Putamen (tissue), 1 donor: Measurements from ENCODE around the gene EML4.

Experiments
- DNase-seq: peaks from one replicate; pipeline ENCODE4 v3.0.0-alpha.2; 2016; ENCODE audit warnings: low spot score

Gene EML4

DNA sequence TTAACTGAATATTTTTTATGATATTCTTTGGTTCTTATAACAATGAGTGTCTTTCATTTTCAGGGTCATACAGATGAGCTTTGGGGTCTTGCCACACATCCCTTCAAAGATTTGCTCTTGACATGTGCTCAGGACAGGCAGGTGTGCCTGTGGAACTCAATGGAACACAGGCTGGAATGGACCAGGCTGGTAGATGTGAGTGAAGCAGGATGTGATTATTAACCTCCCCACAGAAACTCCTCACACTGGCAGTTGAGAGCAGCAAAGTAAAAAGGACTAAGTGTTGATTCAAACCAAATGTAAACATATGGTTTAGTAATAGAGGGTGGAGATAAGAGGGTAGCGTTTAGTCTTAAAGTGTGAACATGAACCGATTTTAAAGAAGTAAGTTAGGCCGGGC, 134.1 kb downstream of the EML4 start:
- no peak for DNase-seq

DNA sequence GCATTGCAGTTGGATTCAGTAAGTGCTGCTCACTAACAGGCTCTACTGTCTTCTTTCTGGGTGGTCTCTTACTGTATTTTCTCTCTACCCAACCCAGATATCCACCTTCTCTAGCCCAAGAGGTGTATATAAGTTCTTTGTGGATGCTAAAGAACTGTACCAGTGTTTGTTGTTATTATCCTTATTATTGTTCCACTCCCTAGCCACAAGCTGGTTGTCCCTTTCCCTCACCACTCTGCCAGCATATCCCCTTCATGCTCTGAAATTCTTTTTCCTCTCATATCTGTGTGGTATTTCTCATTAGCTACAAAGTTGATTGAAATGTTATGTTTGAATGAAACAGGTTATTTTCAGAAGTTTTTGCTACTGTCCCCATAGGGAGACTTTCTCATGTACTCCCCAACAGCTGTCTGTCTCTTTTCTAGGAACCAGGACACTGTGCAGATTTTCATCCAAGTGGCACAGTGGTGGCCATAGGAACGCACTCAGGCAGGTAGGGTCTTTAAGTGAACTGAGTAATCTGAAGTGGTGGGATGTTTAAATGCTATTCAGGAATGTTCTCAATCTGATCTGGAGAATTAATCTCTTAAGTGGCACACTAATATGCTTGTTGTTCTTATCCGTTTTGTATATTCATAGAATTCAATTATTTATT, 135.0 kb downstream of the EML4 start:
- DNase-seq: no peak

DNA sequence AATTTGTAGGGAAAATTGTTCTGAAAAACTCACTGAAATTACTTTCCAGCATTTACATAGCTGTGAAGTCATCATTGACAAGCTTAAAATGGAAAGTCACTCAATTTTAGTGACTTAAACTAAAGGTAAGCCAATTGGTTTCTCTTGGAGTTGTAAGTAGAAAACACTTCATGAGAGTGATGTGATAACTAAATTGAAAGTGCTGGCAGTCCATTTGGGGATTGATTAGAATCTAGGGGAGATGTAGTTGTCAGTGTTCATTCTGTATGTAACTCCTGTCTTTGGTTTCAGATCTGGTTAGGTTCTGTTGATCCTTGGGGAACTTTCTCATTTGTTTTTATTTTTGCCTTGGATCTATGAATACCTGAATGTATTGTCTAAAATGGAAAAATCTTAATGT, 138.0 kb downstream of the EML4 start:
- DNase-seq: no peak

DNA sequence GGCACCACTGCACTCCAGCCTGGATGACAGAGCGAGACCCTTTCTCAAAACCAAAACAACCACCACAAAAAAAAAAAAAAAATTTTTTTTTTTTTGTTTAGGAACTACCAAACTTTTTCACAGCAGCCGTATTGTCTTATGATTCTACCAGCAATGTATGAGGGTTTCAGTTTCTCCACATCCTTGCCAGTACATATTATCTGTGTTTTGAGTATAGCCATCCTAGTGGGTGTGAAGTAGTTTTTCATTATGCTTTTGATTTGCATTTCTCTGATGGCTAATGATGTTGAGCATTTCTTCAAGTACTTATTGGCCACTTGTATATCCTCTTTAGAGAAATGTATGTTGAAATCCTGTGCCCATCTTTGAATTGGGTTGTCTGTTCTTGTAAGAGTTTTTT, 140.2 kb downstream of the EML4 start:
- DNase-seq: no peak

DNA sequence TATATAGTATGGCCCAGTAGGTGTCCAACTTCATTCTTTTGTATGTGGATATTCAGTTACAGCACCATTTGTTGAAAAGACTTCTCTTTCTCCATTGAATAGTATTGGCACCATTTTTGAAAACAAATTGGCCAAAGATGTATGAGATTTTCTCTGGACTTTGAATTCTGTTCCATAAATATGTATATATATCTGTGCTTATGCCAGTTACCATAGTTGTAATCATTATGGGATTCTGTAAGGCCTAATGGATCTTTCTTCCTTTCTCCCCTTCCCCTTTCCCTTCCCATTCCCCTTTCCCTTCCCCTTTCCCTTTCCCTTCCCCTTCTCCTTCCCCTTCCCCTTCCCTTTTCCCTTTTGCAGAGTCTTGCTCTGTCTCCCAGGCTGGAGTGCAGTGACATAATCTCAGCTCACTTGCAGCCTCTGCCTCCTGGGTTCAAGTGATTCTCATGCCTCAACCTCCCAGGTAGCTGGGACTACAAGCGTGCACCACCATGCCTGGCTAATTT, 140.9 kb downstream of the EML4 start:
- no peak for DNase-seq

DNA sequence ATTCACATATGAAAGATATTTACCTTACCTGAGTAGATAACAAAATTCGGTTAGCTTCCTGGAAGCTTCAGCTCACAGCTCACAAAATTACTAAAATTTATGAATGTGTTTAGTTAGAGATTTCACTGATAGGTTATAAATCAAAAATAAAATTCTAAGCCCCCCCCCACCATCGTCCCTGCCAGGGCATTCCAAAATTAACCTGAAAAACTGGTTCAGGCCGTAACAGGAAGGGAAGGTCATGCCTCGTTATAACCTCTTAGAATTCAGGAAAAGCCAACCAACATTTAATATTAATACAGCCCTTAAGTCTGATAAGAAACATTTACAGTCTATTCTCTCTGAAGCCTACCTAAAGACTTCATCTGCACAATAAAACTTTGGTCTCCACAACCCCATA, 143.0 kb downstream of the EML4 start:
- no peak for DNase-seq

DNA sequence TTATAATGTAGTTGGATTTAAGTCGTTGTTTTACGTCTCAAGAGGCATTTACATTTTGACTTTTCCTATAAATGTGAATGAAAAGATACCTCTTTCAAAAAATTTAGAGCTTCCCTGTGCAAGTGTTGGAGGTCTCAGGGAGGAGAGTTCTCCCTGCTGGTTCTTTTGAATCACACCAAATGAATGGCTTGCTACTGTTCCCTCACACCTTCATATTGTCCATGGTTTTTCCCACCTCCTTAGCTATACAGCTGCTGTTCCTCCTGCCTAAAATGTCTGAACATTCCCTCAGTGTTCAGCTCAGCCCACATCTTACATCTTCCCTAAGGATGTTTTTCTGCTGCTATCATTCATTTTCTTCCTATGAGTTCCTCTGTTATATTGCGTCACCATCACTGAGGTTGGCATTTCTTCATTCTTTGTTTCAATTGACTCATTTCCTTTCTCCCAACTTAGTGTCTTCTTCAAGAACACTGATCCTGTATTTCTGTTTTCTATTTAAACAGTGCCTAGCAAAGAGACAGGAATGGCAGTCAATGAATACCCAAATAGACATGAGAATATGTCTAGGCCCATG, 145.8 kb downstream of the EML4 start:
- no peak for DNase-seq

DNA sequence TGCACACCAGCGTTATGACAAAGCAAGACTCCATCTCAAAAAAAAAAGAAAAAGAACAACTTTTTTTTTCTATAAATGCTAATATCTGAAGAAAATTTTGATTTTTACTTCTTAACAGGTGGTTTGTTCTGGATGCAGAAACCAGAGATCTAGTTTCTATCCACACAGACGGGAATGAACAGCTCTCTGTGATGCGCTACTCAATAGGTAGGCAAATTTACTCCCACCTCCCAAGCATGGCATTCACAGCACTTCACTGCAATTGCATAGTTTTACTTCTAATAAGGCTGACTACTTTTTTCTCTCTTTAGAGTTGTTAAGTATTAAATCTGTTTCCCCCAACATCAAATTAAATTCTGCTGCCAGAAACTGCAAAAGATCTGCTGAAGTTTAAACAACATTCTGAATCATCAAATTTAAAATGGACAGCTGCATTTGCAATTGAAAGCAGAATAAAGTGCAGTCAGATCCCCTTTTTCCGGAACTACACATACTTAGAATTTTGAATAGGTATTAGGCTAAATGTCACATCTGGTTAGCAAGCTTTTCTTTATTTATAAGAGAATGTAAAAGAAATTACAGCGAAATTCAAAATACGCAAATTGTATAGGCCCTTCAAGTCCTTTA, 146.8 kb downstream of the EML4 start:
- DNase-seq: no peak

DNA sequence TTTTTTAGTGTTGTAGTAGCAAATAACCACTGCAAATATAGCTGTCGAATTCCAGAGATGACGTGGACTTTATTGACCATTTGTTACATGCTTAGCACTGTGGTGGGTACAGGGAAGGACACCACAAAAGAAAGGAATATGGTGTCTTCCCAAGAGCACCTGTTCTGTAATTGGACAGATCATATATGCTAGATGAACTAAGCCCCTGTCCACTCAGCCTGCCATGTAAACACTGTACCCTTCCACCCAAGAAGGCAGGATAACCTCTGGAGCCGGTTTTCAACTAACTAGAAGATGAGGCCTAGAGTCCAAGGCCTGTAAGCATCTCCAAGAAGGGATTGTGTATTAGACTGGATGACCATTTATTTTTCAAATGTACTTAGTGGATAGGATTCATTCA, 147.8 kb downstream of the EML4 start:
- DNase-seq: no peak

DNA sequence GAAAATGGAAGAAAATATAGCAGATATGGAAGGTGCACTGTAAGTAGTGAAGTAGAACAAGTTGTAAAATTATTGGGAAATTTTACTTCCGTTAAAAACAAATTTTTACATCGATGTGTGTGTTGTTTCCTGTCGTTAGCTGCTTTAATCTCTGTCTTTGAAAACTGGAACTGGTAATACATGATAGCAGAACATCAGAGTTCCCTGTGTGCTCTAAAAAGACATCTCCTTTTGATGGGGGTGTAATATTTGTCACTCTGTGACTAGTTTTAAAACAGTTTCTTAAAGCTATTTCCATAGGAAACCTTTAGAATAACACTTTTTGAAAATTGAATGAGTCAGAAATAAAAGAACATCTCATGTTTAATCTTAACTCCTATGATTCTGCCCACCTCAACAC, 148.3 kb downstream of the EML4 start:
- peak; percentile 39 for DNase-seq

DNA sequence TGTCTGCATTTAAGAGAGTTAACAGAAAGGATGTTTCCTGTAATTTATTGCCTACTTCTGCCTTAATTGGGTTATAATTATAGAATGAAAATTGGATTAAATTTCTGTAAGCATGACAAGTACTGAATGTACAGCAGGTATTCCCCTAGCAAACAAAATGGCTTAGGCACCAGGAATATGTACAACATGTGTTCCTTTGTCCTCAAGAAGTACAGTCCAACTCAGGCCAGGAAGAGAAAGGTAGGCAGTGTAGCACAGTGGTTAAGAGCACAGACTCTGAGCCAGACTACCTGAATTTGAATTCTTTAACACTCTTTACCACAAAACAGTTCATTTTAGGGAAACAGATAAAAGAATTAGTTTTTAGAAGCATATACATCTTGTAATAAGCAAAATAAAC, 148.8 kb downstream of the EML4 start:
- DNase-seq: no peak

DNA sequence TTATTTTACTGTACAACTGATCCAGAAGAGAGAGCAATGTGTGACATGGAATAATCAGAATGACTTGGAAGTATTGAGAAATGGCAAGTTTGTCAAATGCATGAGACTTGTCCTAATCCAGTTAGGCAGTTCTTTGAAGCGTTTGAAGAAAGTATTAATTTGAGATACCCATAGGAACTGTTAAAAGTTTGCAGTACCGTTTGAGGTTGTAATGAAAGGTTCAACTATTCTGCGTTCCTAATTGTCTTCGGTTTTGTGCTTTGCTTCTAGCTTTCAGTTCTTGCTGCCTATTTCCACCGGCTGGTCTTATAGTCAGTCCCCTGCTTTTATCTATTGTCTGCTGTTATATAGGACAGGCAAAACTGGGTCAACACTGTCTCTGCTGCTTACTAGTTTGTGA, 150.1 kb downstream of the EML4 start:
- DNase-seq: no peak

DNA sequence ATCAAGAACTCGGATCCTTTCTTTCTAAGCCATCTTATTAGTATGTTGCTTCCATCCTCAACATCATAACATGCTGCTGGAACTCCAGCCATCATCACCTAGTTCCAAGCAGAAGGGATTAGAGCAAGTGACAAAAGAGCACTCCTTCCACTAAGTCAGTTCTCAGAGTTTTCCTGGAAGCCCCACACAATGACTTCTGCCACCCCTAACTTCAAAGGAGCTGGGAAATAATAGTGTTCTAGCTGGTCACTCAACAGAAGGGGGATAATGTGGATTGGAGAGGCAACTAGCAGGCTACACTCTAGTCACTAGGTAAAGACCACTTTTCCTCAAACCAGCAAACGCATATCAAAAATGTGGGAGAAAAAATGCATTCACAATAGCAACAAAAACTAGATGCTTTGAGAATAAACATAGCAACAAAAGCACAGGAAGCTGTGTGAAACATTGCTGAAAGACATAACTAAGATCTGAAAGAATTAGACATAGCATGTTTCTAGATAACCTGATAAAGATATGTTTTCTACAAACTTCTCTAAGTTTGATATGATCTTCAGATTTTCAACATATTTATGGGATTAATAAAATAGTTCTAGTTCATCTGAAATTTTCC, 152.4 kb downstream of the EML4 start:
- no peak for DNase-seq

DNA sequence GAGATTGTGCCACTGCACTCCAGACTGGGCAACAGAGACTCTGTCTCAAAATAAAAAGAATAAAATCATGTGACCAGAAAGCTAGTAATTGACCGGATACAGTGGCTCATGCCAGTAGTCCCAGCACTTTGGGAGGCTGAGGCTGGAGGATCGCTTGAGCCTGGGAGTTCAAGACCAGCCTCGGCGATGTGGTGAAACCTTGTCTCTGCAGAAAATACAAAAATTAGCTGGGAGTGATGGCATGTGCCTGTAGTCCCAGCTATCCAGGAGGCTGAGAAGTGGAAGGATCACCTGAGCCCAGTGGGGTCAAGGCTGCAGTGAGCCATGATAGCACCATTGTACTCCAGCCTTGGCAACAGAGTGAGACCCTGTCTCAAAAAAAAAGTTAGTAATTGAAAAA, 155.1 kb downstream of the EML4 start:
- no peak for DNase-seq

DNA sequence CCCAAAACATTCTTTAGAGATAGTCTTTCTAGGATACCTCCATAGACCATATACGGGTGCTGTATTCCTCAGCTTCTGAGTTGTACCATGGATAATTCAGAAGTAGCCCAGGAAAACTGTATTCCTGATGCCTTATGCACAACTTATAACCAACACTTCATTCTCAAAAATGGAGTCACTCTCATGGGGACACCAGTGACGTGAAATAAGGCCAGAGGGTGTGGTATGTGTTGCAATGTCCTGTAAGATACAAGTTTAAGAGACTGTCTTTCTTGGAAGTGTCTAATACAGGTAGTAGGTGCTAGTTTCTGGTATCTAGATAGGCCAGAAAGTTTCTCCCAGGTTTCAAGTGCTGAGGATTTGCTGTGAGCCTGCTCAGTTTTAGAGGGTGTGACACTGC, 155.8 kb downstream of the EML4 start:
- DNase-seq: no peak

DNA sequence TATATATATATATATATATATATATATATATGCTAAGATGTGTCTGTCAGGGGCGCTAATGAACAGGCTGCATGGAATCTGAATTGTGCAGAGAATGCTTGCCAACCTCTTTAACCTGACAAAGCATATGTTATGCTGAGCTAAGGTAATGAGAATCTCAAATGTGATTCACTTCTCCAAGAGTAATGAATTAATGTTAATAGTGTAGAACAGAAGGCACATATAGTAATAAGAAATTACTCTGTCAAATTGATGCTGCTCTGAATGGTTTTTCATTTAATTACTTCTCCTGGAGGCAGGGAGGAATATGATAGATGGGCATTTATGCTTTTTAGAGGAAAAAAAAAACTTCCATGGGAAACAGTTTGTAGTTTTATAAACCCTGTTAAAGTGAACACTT, 156.5 kb downstream of the EML4 start:
- no peak for DNase-seq

DNA sequence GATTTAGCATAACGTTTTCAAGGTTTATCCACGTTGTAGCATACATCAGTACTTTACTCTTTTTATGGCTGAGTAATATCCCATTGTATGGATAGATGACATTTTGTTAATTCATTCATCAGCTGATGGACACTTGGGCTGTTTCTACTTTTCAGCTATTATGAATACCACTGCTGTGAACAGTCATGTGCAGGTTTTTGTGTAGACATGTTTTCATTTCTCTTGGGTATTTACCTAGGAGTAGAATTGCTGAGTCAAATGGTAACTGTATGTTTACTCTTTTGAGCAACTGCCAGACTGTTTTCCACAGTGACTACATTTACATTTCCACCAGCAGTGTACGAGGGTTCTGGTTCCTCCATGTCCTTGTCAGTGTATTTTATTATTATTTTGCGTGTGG, 158.0 kb downstream of the EML4 start:
- no peak for DNase-seq

DNA sequence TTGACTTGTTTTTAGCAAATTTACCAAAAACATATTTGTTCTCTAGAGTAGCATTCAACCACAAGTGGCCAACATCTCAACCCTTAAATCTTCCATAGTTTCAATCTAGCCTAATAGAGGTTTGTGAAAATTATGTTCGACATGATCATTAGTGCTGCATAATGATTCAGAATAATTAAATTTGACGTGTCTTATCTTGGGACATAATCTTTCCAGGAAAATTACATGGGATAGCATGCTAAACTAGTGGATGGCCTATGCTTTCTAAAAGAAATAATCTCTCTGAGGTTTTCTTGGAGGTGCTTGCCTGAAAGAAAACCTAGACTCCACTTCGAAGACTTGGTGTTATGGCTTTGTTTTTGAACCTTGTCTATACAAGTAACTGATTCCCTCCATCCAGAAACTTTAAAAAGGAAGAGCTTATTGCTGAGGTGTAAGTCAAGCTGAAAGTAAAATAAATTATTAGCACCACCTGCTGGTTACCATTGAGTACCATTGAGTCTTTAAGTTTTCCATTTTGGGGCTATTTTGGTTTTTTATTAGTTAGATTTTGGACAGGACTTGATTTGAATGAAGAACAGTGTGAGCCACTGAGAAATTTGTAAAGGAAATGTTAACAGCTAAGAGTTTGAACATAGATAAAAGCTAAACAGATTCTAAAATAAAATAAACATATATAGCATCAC, 159.1 kb downstream of the EML4 start:
- no peak for DNase-seq

DNA sequence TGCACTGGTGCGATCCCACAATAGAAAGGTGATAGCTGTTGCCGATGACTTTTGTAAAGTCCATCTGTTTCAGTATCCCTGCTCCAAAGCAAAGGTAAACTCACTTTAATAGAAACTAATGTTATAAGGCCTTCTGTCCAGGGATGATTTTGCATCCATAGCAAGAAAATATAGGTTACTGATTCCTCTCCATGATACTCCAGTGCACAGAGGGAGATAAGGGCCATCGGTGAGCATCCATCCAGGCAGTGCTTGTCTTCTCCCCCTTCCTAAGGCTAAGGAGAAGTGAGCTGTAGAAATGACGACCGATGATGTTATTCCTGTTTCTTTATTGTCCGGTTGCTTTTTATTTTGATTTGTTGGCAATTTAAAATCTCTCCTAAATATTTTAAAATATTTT, 159.8 kb downstream of the EML4 start:
- DNase-seq: no peak

DNA sequence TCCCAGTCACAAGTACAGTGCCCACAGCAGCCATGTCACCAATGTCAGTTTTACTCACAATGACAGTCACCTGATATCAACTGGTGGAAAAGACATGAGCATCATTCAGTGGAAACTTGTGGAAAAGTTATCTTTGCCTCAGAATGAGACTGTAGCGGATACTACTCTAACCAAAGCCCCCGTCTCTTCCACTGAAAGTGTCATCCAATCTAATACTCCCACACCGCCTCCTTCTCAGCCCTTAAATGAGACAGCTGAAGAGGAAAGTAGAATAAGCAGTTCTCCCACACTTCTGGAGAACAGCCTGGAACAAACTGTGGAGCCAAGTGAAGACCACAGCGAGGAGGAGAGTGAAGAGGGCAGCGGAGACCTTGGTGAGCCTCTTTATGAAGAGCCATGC, 160.6 kb downstream of the EML4 start:
- DNase-seq: peak; percentile 49

DNA sequence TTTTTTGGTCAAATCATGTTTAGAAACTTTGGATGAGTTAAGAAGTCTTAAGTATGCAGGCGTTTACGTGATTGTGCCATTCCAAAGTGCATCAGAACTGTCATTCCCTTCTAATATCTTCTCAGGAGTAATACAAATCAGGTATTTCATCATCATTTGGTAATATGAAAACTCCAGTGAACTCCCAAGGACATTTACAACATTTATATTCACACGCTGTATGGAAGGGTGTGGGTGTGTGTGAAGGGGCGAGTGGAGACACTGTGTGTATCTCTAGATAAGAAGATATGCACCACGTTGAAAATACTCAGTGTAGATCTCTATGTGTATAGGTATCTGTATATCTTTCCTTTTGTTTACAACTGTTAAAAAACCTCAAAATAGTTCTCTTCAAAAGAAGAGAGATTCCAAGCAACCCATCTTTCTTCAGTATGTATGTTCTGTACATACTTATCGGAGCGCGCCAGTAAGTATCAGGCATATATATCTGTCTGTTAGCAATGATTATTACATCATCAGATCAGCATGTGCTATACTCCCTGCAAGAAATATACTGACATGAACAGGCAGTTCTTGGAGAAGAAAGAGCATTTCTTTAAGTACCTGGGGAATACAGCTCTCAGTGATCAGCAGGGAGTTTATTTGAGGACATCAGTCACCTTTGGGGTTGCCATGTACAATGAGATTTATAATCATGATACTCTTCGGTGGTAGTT, 162.6 kb downstream of the EML4 start:
- DNase-seq: no peak

DNA sequence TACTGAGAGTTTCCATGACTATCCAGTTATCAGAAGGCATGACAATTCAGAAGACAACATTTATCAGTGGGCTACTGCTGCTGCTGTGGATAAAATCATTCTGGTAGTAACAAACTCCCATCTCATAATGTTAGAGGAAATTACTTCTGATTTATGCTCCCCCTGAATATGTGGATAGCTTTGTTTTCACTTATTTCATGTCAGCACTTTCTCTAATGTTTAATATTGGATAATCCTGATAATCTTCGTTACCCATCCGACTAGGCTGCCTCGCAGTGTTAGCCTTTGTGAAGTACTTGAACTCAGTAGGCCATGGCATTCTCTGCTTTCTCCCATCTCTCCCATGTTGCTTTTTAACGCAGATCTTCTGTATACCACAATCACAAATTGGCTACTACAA, 163.4 kb downstream of the EML4 start:
- no peak for DNase-seq
